GM21447 (cell line): ENCODE results near the gene SCD.

Experiments
- ATAC-seq: cut with Tn5 transposase; IDR thresholded peaks from one replicate; pipeline ENCODE4 v1.9.1; 2021; ENCODE audit not compliant: unreplicated experiment

The SCD gene

DNA sequence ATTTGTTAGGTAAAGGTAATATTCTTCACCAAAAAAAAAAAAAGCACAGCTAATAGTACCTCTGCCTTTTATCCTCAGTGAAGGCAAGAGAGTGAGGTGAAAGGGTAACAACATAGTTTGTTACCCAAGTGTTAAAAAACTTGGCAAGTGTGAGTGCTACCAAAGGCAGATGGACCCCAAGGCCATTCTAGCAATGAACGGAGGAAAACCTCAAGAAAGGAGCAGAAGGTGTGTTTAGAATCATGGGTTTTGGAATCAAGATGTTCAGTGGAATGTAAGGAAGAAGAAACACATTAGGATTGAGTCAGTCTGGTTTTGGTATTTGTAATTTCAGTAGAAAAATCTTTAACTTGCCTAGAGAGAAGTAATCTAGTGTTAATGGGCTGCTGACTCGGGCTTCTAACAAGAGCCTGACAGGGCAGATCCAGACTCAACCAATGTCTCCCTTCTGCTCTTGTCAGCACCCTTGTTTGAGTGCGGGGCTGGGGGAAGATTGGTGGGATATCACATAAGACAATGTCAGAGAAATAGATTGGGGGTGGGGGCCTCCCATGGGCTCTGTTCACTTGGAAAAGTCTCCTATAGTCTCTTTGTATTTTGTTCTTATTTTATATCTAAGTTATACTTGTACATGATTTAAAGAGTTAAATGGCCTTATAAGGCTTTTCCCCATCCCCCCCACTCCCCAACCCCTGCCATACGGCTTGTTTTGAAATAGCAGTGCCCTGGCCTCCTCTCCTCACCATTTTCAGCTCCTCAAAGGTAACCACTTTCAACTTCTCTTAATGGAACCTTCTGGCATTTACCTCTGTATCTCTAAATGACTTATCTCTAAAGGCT, 44.4 kb downstream of the SCD start:
- no peak for ATAC-seq

DNA sequence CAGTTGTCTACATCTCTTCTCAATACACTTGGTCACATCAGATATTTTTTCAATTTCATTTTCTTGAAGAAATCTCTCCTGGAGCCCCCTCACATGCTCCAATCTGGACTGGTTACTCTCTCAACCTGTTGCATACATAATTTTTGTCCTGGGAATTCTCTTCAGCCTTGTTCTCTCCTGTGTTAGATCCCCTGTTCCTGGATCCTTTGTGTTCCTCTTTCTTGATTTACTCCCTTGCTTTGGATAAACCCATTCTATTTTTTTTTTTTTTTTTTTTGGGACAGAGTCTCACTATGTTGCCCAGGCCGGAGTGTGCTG, 45.6 kb downstream of the SCD start:
- no peak for ATAC-seq

- no peak for ATAC-seq
These were observed 48.6 kb downstream of the SCD start for GRCh38 chr10:100395626-100396025.

DNA sequence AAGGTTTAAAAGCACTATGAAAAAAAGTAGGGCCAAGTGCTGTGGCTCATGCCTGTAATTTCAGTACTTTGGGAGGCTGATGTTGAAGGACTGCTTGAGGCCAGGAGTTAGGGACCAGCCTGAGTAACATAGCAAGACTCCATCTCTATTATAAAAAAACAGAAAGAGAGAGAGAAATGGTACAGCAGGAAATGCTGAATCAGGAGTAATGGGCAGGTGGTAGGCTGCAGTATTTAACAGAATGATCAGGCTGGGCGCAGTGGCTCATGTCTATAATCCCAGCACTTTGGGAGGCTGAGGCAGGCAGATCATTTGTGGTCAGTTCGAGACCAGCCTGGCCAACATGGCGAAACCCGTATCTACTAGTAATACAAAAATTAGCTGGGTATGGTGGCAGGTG, 49.6 kb downstream of the SCD start:
- ATAC-seq, result no peak

DNA sequence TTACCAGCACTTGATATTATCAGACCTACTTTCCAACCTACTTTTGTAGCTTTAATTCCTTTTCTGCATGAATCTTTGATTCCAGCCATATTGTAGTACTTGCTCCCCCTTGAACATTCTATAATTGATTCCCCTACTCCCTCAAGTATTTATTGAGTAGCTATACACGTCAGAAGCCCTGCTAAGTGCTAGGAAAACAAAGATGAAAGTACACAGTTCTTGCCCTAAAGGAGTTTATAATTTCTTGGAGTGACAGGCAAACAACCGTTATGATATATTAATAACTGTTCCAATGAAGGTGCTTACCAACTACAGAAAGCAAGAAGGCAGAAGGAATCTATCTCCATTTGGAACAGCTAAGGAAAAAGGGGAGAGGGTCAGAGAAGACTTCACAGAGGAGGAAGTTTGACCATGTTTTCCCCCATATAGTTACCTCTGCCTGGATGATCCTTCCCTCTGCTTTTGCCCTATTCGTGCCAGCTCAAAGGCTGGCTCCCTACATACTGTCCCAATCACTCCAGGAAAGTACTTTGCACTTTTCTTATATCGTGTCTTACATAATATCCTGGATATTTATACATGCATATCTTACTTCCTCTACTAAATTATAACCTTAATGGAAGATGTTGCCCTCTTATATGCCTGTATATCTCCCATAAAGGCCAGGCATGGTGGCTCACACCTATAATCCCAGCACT, 54.7 kb downstream of the SCD start:
- no peak for ATAC-seq

GRCh38 chr10:100403734-100404133, 56.7 kb downstream of the SCD start:
- ATAC-seq, result no peak

DNA sequence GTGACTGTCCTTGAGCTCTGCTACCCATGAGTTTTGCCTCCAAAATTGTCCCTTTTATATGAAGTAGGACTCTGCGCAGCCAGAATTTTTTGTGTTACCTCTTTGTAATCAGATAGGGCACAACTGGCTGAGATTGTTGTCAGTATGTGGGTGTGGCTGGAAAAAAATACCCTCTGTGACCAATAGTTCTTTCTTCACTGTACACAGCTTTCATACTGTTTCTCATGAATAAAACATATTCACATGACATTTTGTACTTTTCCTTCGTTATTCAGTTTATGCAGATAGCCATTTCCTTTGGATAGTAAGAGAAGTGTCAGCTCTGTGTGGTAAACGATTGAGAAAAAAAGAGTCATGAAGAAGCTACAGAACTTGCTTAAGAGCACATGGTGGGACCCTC, 66.1 kb downstream of the SCD start:
- ATAC-seq, result no peak
